NCI-H69 (cell line): ENCODE data around the gene SND1.
"Not testable (repeated sequence)": the region's sequence is repeated elsewhere in the genome, so short reads cannot be mapped to it uniquely, and the experiment has no call there.

ENCODE experiments used
- DNase-seq: peaks from one replicate; lab custom pipeline; 2025; lab: John Stamatoyannopoulos, UW

SND1 gene

GRCh38 chr7:127828843-127829500 lies 177.0 kb downstream of the SND1 start:
- DNase-seq, result peak; percentile 71

- peak; percentile 85 for DNase-seq
Observed at GRCh38 chr7:127831318-127832219, 179.6 kb downstream of the SND1 start.

GRCh38 chr7:127832592-127832991 lies 180.6 kb downstream of the SND1 start:
- no peak for DNase-seq

GRCh38 chr7:127833641-127834040 lies 181.6 kb downstream of the SND1 start:
- no peak for DNase-seq

GRCh38 chr7:127835679-127836078 lies 183.7 kb downstream of the SND1 start:
- no peak for DNase-seq

- not testable (repeated sequence) for DNase-seq
Observed at GRCh38 chr7:127837816-127838410, 185.9 kb downstream of the SND1 start.

- no peak for DNase-seq
Observed at GRCh38 chr7:127838816-127839415, 186.9 kb downstream of the SND1 start.

- peak; percentile 64 for DNase-seq
Observed at GRCh38 chr7:127840226-127840951, 188.4 kb downstream of the SND1 start.

- peak; percentile 49 for DNase-seq
Observed at GRCh38 chr7:127844165-127844564, 192.2 kb downstream of the SND1 start.

- peak; percentile 95 for DNase-seq
Observed at GRCh38 chr7:127844707-127845331, 192.8 kb downstream of the SND1 start.

GRCh38 chr7:127845522-127846214 lies 193.7 kb downstream of the SND1 start:
- DNase-seq, result peak; percentile 27

GRCh38 chr7:127847641-127848040 lies 195.6 kb downstream of the SND1 start:
- no peak for DNase-seq

- DNase-seq, result peak; percentile 58
Observed at GRCh38 chr7:127848241-127848640, 196.2 kb downstream of the SND1 start.

- no peak for DNase-seq
Observed at GRCh38 chr7:127850195-127850594, 198.2 kb downstream of the SND1 start.

- no peak for DNase-seq
Observed at GRCh38 chr7:127854383-127854782, 202.4 kb downstream of the SND1 start.

GRCh38 chr7:127857464-127857841 lies 205.5 kb downstream of the SND1 start:
- no peak for DNase-seq

- no peak for DNase-seq
Observed at GRCh38 chr7:127858091-127858914, 206.3 kb downstream of the SND1 start.

- DNase-seq, result no peak
Observed at GRCh38 chr7:127858915-127859189, 206.9 kb downstream of the SND1 start.

- no peak for DNase-seq
Observed at GRCh38 chr7:127859330-127859729, 207.3 kb downstream of the SND1 start.

- DNase-seq, result no peak
Observed at GRCh38 chr7:127862525-127862924, 210.5 kb downstream of the SND1 start.
